NCI-H2171 treated with DMSO at 0.1 percent for 48 hours (cell line): Measurements from ENCODE around the gene DGKI.

Source experiments
- DNase-seq: peaks from one replicate; lab custom pipeline; 2025; lab: John Stamatoyannopoulos, UW

DGKI gene

GRCh38 chr7:137343281-137343841, 503.4 kb downstream of the DGKI start, which contains the start of gene PTN:
PTN (minus strand) TSS chr7:137343733; CDS start chr7:137254973, 88,760 bp downstream.
- DNase-seq = peak; percentile 47

DNA sequence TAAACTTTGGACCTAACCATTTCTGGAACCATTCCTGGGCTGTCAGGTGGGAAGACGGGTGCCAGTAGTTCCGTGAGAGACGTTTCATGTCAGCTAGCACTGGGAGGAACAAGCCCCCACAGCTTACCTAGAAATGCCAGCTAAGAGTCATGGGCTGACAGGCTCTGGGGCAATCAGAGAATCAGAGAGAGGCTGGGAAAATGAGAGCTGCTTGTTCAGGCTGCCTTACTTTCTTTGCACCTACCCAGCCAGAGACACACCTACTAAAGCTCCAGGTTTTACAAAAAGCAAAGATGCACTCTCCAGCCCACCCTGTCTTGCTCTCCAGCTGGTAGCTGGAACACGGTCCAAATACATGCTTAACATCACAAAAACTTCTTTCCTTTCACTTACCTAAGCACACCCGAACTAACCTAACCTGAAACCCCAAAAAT, 503.9 kb downstream of the DGKI start:
- peak; percentile 35 for DNase-seq

DNA sequence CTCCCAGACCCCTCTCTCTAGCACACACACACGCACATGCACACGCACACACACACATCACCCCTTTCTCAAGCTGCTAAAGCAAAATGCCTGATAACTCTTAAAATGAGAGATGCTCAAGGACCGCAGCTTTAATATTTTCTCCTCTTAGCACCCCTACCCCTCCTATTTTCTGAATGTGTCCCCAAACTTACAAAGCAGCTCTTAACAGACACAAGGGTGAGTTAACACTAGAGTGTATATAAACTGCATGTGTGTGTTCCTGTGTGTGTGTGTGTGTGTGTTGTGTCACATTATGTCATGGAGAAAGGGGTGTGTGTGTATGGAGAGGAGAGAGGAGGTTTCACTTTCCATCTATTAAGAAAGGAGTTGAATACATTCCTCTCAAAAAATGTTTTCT, 504.5 kb downstream of the DGKI start:
- DNase-seq = no peak

GRCh38 chr7:137337902-137338301, 508.9 kb downstream of the DGKI start:
- peak; percentile 20 for DNase-seq

DNA sequence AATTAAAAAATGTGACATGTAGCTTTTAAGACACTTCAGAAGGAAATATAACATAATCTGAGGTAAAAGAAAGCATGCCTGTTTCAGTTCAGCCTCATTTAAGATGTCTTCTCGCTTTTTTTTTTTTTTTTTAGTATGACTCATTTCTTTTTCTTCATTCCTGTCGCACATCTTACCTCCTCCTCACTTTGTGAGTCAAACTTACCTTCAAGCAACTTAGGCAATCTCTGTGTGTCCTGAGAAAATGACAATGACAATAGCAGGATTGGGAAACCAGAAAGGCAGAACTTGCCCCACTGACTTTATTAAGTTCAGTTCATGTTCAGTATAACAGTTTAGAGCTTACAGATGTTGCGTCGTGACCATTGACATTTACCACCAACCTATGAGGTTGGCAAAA, 511.0 kb downstream of the DGKI start:
- no peak for DNase-seq

GRCh38 chr7:137331378-137331777, 515.4 kb downstream of the DGKI start:
- DNase-seq = no peak
